KOPT-K1 (cell line): ENCODE results near the gene PHKG1.
"Not testable (repeated sequence)": the region's sequence is repeated elsewhere in the genome, so short reads cannot be mapped to it uniquely, and the experiment has no call there.

ENCODE experiments used
- H3K27ac ChIP-seq: fragments of 200-600 bp; sonication (generic); 2 replicates; pipeline ENCODE4 v1.5.1; 2016; ENCODE audit warnings: antibody characterized with exemption, mild to moderate bottlenecking, low read depth, low read length; ENCODE audit not compliant: poor library complexity, severe bottlenecking
- H3K36me3 ChIP-seq: fragments of 200-600 bp; sonication (generic); 2 replicates; pipeline ENCODE4 v1.5.1; 2017; ENCODE audit warnings: antibody characterized with exemption, mild to moderate bottlenecking, low read length, moderate library complexity; ENCODE audit not compliant: insufficient read depth
- H3K9me3 ChIP-seq: fragments of 200-600 bp; sonication (generic); 2 replicates; pipeline ENCODE4 v1.5.1; 2017; ENCODE audit warnings: antibody characterized with exemption, low read length, mild to moderate bottlenecking; ENCODE audit not compliant: insufficient read depth, poor library complexity, severe bottlenecking

Gene PHKG1

GRCh38 chr7:56092789-56093531 lies at the start of gene PHKG1:
Gene PHKG1 (minus strand): TSS chr7:56092952. CDS start chr7:56088941, 4,011 bp downstream.
- Histone ChIP-seq H3K36me3 (peaks cover 41% of the 10 kb centered on the region), H3K27ac (no peak within 1 kb of the TSS)

GRCh38 chr7:56131062-56131461 lies 38.3 kb upstream of the PHKG1 start:
- not testable (repeated sequence) for H3K9me3 ChIP-seq, H3K36me3 ChIP-seq, H3K27ac ChIP-seq

More at GRCh38 chr7:56092789-56093531, at the start of gene PHKG1:
- H3K9me3 ChIP-seq: no peaks in the 10 kb centered on the region

GRCh38 chr7:56127241-56127975 lies 34.7 kb upstream of the PHKG1 start:
- Histone ChIP-seq H3K36me3 (no peaks in the 10 kb centered on the region), H3K27ac (no peak overlapping the region), H3K9me3 (no peaks in the 10 kb centered on the region)

- Histone ChIP-seq H3K27ac (no peak overlapping the region), H3K9me3 (no peaks in the 10 kb centered on the region), H3K36me3 (no peaks in the 10 kb centered on the region)
Observed at GRCh38 chr7:56125831-56126230, 33.1 kb upstream of the PHKG1 start.

DNA sequence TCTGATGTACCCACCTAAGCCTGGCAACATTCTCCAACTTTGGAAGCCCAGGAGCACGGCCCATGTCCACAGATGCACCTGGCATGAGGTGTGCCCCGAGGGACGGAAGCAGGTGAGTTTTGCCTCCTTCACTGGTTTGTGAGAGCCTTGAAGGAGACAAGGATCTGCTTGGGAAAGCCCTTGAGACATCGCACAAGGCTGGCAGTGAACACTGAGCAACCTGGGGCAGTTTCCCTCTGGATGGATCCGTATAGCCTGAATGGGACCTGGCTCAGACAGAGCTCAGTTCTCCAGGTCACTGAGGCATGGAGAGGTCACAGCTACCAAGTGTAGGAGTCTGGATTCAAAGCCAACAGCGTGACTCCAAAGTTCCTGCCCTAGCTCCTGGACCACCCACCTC lies 32.2 kb upstream of the PHKG1 start:
- Histone ChIP-seq H3K9me3 (no peaks in the 10 kb centered on the region), H3K36me3 (no peaks in the 10 kb centered on the region), H3K27ac (no peak overlapping the region)

DNA sequence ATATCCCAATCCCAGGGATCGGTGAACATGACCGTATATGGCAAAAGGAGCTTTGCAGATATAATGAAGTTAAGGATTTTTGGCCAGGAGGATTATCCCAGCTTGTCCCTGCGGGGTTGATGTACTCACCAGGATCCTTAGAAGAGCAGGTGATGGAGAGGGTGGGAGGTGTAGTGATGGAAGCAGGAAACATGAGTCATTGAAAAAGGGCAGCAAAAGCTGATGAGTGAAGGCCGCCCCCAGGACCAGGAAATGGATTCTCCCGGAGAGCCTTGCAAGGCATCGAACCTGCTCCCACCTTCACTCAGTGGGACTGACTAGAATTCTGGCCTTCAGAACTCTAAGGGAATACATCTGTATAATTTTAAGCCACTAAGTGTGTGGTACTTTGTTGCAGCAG lies 28.7 kb upstream of the PHKG1 start:
- Histone ChIP-seq H3K27ac (no peak overlapping the region), H3K9me3 (peaks cover 7% of the 10 kb centered on the region), H3K36me3 (no peaks in the 10 kb centered on the region)

DNA sequence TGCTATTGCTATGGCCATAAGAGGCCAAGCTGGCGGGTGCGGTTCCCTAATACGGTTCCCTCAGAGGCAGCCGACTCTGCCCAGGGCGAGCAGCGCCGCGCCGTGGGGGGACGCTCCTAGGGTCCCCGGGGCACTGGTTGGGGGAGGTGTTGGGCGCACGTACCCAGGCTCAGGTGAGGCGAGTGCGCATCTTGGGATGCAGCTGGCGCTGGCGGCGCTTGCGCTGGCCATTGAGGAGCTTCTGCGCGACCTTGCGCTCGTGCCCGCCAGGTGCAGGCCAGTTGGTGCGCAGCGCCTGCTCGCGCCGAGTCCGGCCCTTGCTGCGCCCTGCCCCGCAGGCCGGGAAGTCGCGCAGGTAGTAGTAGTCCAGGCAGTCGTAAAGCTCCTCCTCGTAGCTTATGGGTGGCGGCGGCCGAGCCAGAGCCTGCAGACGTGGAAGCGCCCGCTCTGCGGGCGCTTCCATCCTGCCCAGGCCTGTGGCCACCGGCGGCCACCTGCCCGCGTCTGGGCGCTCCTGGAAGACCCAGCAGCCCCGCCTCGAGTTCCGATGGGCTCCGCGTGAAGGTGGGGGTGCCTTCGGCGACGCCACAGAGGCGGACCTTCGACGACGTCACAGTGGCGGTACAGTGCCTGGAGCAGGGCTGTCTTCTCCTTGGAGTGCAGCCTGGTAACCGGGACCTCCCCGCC lies 23.2 kb upstream of the PHKG1 start, which contains the start of gene NUPR2:
Gene NUPR2, minus strand, starts transcription at position 566 of the 687 bp plus-strand sequence. Its CDS starts 103 bp downstream, at position 463.
- no peaks in the 10 kb centered on the region for H3K36me3 ChIP-seq
- peaks cover 10% of the 10 kb centered on the region for H3K9me3 ChIP-seq
- H3K27ac ChIP-seq: no peak within 1 kb of the TSS

DNA sequence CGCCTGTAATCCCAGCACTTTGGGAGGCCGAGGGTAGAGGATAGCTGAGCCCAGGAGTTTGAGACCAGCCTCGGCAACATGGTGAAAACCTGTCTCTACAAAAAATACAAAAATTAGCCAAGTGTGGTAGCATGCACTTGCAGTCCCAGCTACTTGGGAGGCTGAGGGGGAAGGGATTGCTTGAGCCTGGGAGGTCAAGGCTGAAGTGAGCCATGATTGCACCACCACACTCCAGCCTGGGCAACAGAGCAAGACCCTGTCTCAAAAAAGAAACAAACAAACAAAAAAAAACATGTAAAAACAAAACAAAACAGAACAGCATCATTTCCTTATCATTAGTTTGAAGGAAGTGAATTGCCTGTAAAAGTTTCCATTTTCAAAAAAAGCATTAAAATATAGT lies 19.5 kb upstream of the PHKG1 start:
- peaks cover 33% of the 10 kb centered on the region for H3K9me3 ChIP-seq
- not testable (repeated sequence) for H3K27ac ChIP-seq, H3K36me3 ChIP-seq

- H3K36me3 ChIP-seq: no peaks in the 10 kb centered on the region
- H3K9me3 ChIP-seq: peaks cover 23% of the 10 kb centered on the region
- H3K27ac ChIP-seq: no peak overlapping the region
Observed at GRCh38 chr7:56110611-56111010, 17.9 kb upstream of the PHKG1 start.

GRCh38 chr7:56107954-56108258 lies 15.2 kb upstream of the PHKG1 start:
- H3K36me3 ChIP-seq: peaks cover 24% of the 10 kb centered on the region
- H3K9me3 ChIP-seq: peaks cover 23% of the 10 kb centered on the region
- peak overlapping the region; percentile 88 for H3K27ac ChIP-seq

GRCh38 chr7:56106108-56107073 lies 13.6 kb upstream of the PHKG1 start, which contains the start of gene CHCHD2:
Gene CHCHD2 (minus strand): TSS chr7:56106476. CDS start chr7:56106413, 63 bp downstream.
- H3K27ac ChIP-seq: peak within 1 kb of the TSS; percentile 88
- peaks cover 39% of the 10 kb centered on the region for H3K36me3 ChIP-seq
- H3K9me3 ChIP-seq: peaks cover 23% of the 10 kb centered on the region

- peaks cover 23% of the 10 kb centered on the region for H3K9me3 ChIP-seq
- H3K27ac ChIP-seq: peak overlapping the region; percentile 88
- H3K36me3 ChIP-seq: peaks cover 48% of the 10 kb centered on the region
Observed at GRCh38 chr7:56105508-56105907, 12.8 kb upstream of the PHKG1 start.

DNA sequence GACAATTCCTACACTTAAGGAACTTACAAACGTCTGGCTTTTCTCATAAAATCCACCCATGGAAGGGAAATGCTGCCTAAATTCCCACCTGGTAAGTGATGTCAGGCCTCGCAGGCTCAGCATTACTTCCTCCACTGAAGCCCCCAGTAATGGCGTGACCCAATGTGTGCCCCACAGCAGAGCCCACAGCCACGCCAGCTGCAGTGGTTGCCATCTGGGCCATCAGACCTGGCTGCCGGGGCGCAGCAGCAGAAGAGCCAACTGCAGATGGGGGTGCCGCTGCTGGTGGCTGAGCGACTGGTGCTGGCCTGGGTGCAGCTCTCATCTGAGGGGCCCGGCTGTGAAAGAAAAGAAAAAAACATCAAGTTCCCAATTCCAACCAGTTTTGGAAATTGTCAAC lies 11.4 kb upstream of the PHKG1 start:
- H3K27ac ChIP-seq: not testable (repeated sequence)
- Histone ChIP-seq H3K36me3 (peaks cover 62% of the 10 kb centered on the region), H3K9me3 (peaks cover 18% of the 10 kb centered on the region)

DNA sequence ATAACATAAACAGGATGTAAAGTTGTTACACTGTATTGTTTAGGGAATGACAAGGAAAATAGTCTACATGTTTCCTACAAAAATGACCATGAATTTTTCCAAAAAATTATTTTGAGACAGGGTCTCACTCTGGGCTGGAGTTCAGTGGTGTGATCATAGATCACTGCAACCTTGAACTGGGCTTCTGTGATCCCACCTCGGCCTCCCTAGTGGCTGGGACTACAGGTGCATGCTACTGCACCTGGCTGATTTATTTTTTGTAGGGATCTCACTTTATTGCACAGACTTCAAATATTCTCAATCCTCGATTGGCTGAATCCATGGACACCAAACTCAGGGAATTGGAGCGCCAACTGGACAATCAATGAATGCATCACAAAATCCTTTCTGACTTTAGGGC lies 6.9 kb upstream of the PHKG1 start:
- H3K27ac ChIP-seq: no peak overlapping the region
- no peaks in the 10 kb centered on the region for H3K9me3 ChIP-seq
- peaks cover 84% of the 10 kb centered on the region for H3K36me3 ChIP-seq
